Left ventricle myocardium inferior (tissue), 1 donor: ENCODE data around the gene OTOP1. TPM values are rescaled to one million over a fixed set of nuclear protein-coding genes. Genes with fewer than 3 reads are reported as not detected.
"Not testable (repeated sequence)": the region's sequence is repeated elsewhere in the genome, so short reads cannot be mapped to it uniquely, and the experiment has no call there.

Experiments
- DNase-seq: peaks from one replicate; pipeline ENCODE4 v3.0.0-alpha.2; 2020
- H3K27ac ChIP-seq: fragments of 200-600 bp; replicated peaks from 2 replicates; pipeline ENCODE4 v1.8.0; 2021
- H3K27me3 ChIP-seq: fragments of 200-600 bp; 2 replicates; pipeline ENCODE4 v1.8.0; 2021; ENCODE audit warnings: low read depth
- H3K36me3 ChIP-seq: fragments of 200-600 bp; 2 replicates; pipeline ENCODE4 v1.8.0; 2021
- H3K4me1 ChIP-seq: fragments of 200-600 bp; 2 replicates; pipeline ENCODE4 v1.8.0; 2021
- H3K4me3 ChIP-seq: fragments of 200-600 bp; 2 replicates; pipeline ENCODE4 v1.8.0; 2021; ENCODE audit warnings: mild to moderate bottlenecking, moderate library complexity
- H3K9me3 ChIP-seq: fragments of 200-600 bp; replicated peaks from 2 replicates; pipeline ENCODE4 v1.8.0; 2021
- CTCF ChIP-seq: fragments of 200-600 bp; IDR thresholded peaks from 2 replicates; pipeline ENCODE4 v1.8.0; 2021; ENCODE audit warnings: antibody characterized with exemption, mild to moderate bottlenecking, borderline replicate concordance
- intact Hi-C: fragments of 100-400 bp; cut with micrococcal nuclease; formaldehyde crosslinking; loops from one replicate; pipeline ENCODE4 v1.11.0; 2022
- total RNA-seq: library from RNA; stranded (reverse); fragmentation: NEBNext Ultra II Directional; extraction: Animal tissue kit (Norgen Biotek cat#: 25700); gene quantifications from one replicate; pipeline ENCODE4 v1.2.1, GENCODE V29; 2021
- donor health status: DM: no; HTN: yes; CAD: no; lungs with severe emphysema.

OTOP1 gene
- total RNA-seq, 1 donor from 2014 or later, result not detected

GRCh38 chr4:4248029-4248884 lies 21.5 kb upstream of the OTOP1 start, which contains the start of gene TMEM128:
Gene TMEM128 (minus strand): TSS chr4:4248223. CDS start chr4:4248202, 21 bp downstream.
- H3K27me3 ChIP-seq, result no peaks in the 10 kb centered on the region
- peaks cover 29% of the 10 kb centered on the region for H3K36me3 ChIP-seq
- peak within 1 kb of the TSS; percentile 97 for H3K4me3 ChIP-seq
- DNase-seq, result peak; percentile 93
- peaks cover 40% of the 10 kb centered on the region for H3K4me1 ChIP-seq
- peak within 1 kb of the TSS; percentile 98 for H3K27ac ChIP-seq
- TF ChIP-seq CTCF, result peak; percentile 38
- no peaks in the 10 kb centered on the region for H3K9me3 ChIP-seq
- intact Hi-C loops, result no loop called here

- intact Hi-C loops, result no loop called here
- TF ChIP-seq CTCF, result no peak
- peaks cover 33% of the 10 kb centered on the region for H3K36me3 ChIP-seq
- no peak for DNase-seq
- H3K4me3 ChIP-seq, result peak overlapping the region; percentile 97
- peaks cover 37% of the 10 kb centered on the region for H3K4me1 ChIP-seq
- no peaks in the 10 kb centered on the region for H3K27me3 ChIP-seq
- no peaks in the 10 kb centered on the region for H3K9me3 ChIP-seq
- H3K27ac ChIP-seq, result peak overlapping the region; percentile 98
These were observed 20.9 kb upstream of the OTOP1 start for GRCh38 chr4:4247696-4248028.

- H3K36me3 ChIP-seq, result peaks cover 50% of the 10 kb centered on the region
- peaks cover 37% of the 10 kb centered on the region for H3K4me1 ChIP-seq
- H3K9me3 ChIP-seq, result no peaks in the 10 kb centered on the region
- no peak for TF ChIP-seq CTCF
- H3K4me3 ChIP-seq, result no peak overlapping the region
- no peaks in the 10 kb centered on the region for H3K27me3 ChIP-seq
- intact Hi-C loops, result no loop called here
- no peak overlapping the region for H3K27ac ChIP-seq
- no peak for DNase-seq
These were observed 18.4 kb upstream of the OTOP1 start for GRCh38 chr4:4245172-4245571.

- H3K27ac ChIP-seq, intact Hi-C loops, H3K27me3 ChIP-seq, H3K4me1 ChIP-seq, H3K4me3 ChIP-seq, DNase-seq, H3K9me3 ChIP-seq: not testable (repeated sequence)
- H3K36me3 ChIP-seq, result peaks cover 88% of the 10 kb centered on the region
These were observed 12.8 kb upstream of the OTOP1 start for GRCh38 chr4:4239551-4239950.

GRCh38 chr4:4233610-4234009 lies 6.9 kb upstream of the OTOP1 start:
- no peak overlapping the region for H3K4me3 ChIP-seq
- H3K27me3 ChIP-seq, result peaks cover 9% of the 10 kb centered on the region
- no peak for DNase-seq
- no peak overlapping the region for H3K27ac ChIP-seq
- H3K36me3 ChIP-seq, result peaks cover 39% of the 10 kb centered on the region
- H3K4me1 ChIP-seq, result no peaks in the 10 kb centered on the region
- intact Hi-C loops, result no loop called here
- TF ChIP-seq CTCF, result no peak
- peaks cover 16% of the 10 kb centered on the region for H3K9me3 ChIP-seq

GRCh38 chr4:4228356-4228668 lies 1.6 kb upstream of the OTOP1 start:
- Histone ChIP-seq H3K4me1 (peaks cover 6% of the 10 kb centered on the region), H3K4me3 (no peak overlapping the region), H3K27ac (no peak overlapping the region), H3K27me3 (peaks cover 62% of the 10 kb centered on the region), H3K9me3 (peaks cover 8% of the 10 kb centered on the region), H3K36me3 (no peaks in the 10 kb centered on the region)
- no peak for DNase-seq
- TF ChIP-seq CTCF, result no peak
- intact Hi-C loops, result no loop called here
